ENCODE data around the gene SPEM3.

GRCh38 chr17:7380855-7381683 is 47.6 kb upstream of the SPEM3 start, which contains the start of gene TNK1:
- TF ChIP-seq CTCF (IDR thresholded peaks at IDR 0.05) (no peak), EZH2phosphoT487 (IDR thresholded peaks at IDR 0.05) (no peak)
